ENCODE measurements around the gene AIFM2.

GRCh38 chr10:70130878-70131559, 1.6 kb downstream of the AIFM2 start:
- TF ChIP-seq POLR2AphosphoS5 (IDR thresholded peaks at IDR 0.05; ENCODE audit: borderline replicate concordance, low read depth, low read length) (no peak), EZH2 (IDR thresholded peaks at IDR 0.05) (no peak)
